PFSK-1 (cell line): Measurements from ENCODE around the gene GPNMB.

Experiments
- FOXP2 ChIP-seq: optimal IDR thresholded peaks from 2 replicates; pipeline ENCODE3; 2011; ENCODE audit warnings: borderline replicate concordance, control low read depth, inconsistent platforms; ENCODE audit not compliant: insufficient read depth; ENCODE audit errors: extremely low read length, extremely low read depth
- POLR2AphosphoS5 ChIP-seq: IDR thresholded peaks from 2 replicates; pipeline ENCODE4 v1.6.1; 2012; ENCODE audit warnings: low read depth, mild to moderate bottlenecking, control low read depth, low read length, moderate library complexity
- REST ChIP-seq, 2 experiments: IDR thresholded peaks; 2 replicates each; pipeline versions ENCODE4 v1.6.1 to v1.8.0; 2011 to 2012; ENCODE audit warnings: low read depth in 2 of 2, low read length in 2 of 2, control low read depth in 1 of 2, inconsistent platforms in 1 of 2, mild to moderate bottlenecking in 1 of 2, moderate library complexity in 1 of 2; ENCODE audit not compliant: insufficient read depth in 1 of 2
- SIN3A ChIP-seq: IDR thresholded peaks from 2 replicates; pipeline ENCODE4 v1.6.1; 2012; ENCODE audit warnings: mild to moderate bottlenecking, low read length, moderate library complexity, borderline replicate concordance; ENCODE audit not compliant: insufficient read depth
- TAF1 ChIP-seq: IDR thresholded peaks from 2 replicates; pipeline ENCODE4 v1.6.1; 2012; ENCODE audit warnings: low read length, control low read depth, borderline replicate concordance; ENCODE audit not compliant: insufficient read depth

Gene GPNMB

GRCh38 chr7:23293500-23294073, 47.0 kb downstream of the GPNMB start:
- TF ChIP-seq REST (IDR thresholded peaks at IDR 0.05; ENCODE audit: insufficient read depth in 1 of 2, low read depth in 2 of 2, low read length in 2 of 2) (no peak), FOXP2 (no peak), SIN3A (no peak), TAF1 (no peak), POLR2AphosphoS5 (no peak)

GRCh38 chr7:23294549-23295400, 48.2 kb downstream of the GPNMB start:
- TF ChIP-seq FOXP2 (no peak), REST (IDR thresholded peaks at IDR 0.05; ENCODE audit: insufficient read depth in 1 of 2, low read depth in 2 of 2, low read length in 2 of 2) (no peak), TAF1 (no peak), SIN3A (no peak), POLR2AphosphoS5 (no peak)

GRCh38 chr7:23295401-23295697, 48.8 kb downstream of the GPNMB start:
- TF ChIP-seq FOXP2 (no peak), REST (IDR thresholded peaks at IDR 0.05; ENCODE audit: insufficient read depth in 1 of 2, low read depth in 2 of 2, low read length in 2 of 2) (no peak), POLR2AphosphoS5 (no peak), TAF1 (no peak), SIN3A (no peak)

DNA sequence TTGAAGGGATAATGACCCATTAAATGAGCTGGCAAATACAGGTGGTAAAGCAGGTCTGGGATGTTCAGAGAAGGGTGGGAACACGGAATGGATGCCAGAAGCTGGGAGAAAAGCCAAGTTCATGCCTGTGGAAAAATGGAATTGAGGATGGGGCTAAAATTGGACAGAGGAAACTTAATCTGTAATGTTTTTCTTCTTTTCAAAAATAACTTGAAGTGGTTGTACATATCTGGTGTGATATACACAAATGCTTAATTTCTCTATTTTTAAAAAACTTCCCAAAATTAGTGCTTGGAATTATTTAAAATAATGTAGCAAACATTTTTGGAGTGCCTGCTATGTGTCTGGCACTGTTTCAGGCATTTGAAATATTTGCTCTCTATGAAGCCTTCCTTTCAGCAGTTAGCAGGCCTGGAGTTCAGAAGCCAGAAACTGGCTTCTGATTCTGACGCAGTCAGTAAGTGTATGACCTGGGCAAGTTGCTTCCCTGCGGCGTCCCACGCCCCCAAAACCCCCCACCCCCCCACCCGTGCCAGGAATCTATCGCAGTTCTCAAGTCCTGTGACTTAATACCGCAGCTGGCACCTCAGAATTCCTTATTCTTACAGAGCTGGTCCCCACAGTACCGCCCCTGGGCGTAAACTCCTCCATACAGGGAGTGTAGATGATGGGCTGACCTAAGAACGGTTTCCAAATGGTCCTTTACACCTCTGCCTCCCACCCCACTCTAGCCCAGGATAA, 51.7 kb downstream of the GPNMB start:
- TF ChIP-seq SIN3A: no peak
- TF ChIP-seq POLR2AphosphoS5: no peak
- TF ChIP-seq REST (IDR thresholded peaks at IDR 0.05; ENCODE audit: insufficient read depth in 1 of 2, low read depth in 2 of 2, low read length in 2 of 2): no peak
- no peak for TF ChIP-seq FOXP2
- no peak for TF ChIP-seq TAF1
